GM21423 (cell line): ENCODE results near the gene TASOR2.

Experiments
- ATAC-seq: cut with Tn5 transposase; IDR thresholded peaks from one replicate; pipeline ENCODE4 v1.9.1; 2021; ENCODE audit warnings: mild to moderate bottlenecking, moderate library complexity; ENCODE audit not compliant: unreplicated experiment

Gene TASOR2

DNA sequence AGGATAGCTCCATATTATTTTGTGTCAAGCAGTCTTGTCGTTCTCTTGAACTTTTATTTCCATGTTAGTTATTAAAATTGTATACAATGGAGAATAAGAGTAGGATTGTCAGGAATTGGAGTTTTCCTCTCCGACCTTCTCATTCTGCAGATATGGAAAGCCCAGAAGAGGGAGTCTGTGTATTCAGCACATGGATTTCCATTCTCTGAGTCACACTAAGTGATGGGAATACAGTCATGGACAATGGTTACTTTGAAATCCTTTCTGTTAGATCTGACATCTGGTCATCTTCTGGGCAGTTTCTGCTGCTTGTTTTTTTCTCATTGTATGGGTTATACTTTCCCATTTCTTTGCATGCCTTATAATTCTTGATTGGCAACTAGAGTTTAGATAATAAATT, 5.0 kb upstream of the TASOR2 start:
- ATAC-seq, result no peak

DNA sequence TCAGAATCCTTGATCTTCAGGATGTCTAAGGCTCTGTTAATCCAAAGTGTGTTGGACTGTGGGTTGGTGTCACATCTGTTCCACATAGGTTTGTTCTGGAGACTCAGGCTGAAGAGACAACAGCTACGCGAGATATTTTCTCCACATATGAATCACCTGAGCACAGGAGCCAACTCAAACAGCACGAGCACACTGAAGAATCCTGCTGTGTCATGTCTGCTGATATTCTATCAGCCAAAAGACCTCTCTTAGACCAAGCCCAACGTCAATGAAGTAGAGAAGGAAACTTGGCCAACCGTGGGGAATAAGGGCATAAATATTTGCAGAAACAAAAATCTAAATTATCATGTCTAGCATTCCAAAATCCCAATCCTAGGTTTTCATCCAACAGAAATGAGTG, 2.7 kb upstream of the TASOR2 start:
- no peak for ATAC-seq

DNA sequence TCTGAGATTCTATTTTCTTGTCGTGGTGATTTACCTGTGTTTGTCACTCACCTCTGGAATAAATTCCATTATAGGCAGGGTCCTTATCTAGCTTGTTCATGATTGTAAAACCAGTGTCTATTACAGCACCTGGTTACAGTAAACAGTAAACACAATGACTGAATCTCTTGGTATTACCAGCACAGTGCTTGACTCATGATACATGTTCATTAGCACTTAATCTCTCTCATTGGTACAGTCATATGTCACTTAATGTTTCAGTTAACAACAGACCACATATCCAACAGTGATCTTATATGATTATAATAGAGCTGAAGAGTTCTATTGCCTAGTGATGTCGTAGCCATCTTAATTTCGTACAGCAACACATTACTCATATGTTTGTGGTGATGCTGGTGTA, 1.6 kb upstream of the TASOR2 start:
- no peak for ATAC-seq

DNA sequence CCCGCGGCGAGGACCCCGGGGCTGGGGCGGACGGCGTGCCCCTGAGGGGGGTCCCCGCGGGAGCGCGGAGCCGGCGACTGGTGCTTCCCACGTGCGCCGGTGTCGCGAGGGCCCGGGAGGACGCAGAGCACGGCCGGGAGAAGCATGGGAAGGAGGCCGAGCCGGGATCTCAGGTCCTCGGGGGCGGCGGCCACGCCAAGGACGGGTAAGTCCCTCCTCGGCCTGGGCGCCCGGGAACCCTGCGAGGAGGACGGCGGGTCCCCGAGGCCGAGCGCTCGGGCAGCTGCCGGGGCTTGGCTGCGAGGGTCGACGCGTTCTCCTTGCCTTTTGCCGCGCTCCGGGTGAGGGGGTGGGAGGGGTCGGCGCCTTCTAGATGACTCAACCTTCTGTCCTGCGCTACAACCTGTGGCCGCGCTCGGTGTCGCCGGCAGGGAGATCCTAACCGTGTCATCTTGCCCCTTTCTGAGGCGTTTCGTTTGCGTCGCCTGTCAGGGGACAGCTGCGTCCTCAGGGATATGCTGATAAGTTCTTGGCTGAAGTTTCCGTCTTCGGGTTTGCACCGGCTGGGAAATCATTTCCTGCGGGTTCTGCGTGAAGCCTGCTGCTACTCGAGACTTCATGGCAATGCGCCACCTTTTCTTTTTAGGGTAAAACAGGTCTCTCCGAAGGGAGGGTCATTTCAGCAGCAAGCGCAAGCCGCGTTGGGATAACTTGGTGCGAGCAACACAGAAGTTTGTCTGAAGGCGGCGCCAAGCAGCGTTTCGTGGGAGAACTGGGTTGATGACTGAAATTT, 529 bp downstream of the TASOR2 start:
- ATAC-seq, result peak; percentile 45

DNA sequence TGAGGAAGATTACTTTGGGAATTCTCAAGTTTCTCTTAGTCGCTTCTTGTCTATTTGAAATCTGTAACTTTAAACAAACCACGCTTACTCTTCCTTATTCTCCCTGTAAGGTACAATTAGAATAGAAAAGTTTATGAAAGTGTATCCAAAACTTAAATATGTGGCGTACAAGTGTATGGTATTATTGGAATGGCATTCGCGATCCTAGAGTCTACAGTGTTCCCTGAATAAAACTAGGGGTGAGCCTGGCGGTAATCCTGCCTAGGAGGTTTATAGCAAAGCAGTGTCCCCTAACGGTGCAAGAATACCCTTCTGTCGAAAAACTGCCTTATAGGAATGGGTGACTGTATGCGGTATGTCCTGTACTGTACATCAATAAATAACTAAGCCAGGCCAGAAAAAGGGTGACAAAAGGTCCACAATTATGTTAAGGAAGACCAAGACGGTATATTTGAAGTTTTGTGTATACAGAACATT, 1.2 kb downstream of the TASOR2 start:
- ATAC-seq, result no peak

DNA sequence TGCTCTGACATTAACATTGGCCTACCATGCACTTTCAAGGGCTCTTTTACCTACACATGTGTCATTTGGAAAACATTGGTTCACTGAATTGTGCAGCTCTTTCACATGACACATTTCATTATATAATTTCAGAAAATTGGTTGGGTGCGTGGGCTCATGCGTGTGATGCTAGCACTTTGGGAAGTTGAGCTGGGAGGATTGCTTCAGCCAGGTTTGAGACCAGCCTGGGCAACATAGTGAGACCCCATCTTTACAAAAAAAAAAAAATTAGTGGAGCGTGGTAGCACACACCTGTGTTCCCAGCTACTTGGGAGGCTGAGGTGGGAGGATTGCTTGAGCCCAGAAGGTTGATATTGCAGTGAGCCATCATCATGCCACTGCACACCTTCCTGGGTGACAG, 3.9 kb downstream of the TASOR2 start:
- no peak for ATAC-seq

DNA sequence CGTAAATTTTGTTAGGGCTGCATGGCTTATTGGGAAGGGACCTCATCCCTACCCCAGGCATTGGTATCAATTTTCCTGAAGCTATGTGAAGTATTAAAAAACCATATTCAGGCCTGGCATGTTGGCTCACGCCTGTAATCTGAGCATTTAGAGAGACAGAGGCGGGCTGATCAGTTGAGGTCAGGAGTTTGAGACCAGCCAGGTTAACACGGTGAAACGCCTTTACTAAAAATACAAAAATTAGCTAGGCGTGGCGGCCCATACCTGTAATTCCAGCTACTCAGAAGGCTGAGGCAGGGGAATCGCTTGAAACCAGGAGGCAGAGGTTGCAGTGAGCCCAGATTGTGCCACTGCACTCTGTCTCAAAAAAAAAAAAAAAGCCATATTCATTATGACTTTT, 7.1 kb downstream of the TASOR2 start:
- no peak for ATAC-seq

DNA sequence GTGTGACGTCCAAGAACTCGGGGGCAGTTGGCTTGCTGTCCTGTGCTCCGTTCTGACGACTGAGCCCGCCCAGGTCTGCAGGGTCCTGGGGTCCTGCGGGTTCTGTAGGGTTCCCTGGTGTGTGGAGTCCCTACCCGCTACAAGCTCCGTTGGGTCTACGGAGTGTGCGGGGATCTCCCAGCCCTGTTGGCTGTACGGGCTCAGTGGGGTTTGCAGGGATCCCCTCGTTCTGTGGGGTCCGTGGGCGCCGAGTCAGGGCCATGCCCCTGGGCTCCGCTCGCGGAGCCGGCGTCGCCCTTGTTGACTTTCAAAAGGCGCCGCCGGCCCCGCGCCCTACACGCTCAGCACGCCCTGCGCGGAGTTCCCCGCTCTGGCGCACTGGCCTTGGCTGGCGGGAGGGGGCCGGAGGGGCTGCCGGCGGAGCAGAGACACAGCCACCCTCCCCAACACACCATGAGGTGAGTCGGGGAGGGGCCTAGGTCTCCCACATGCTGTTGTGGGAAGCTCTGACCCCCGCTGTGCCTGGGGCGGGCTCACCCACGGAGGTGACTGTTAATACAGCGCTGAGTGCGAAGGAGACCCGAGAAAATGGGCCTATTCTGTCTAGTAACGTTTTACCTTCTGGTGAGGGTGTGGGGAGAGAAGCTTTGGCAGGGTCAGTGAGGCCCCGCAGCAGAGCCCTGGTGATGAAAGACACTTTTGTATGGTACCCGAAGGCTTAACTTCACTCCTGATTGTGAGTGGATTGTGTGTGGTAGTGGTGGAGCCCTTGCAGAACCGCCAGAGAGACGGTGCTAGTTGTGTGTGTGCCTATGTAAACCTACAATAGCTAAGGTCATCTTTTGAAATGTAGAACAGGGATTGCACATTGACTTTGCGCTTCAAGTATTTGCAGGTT, 8.1 kb downstream of the TASOR2 start:
- ATAC-seq, result peak; percentile 85

DNA sequence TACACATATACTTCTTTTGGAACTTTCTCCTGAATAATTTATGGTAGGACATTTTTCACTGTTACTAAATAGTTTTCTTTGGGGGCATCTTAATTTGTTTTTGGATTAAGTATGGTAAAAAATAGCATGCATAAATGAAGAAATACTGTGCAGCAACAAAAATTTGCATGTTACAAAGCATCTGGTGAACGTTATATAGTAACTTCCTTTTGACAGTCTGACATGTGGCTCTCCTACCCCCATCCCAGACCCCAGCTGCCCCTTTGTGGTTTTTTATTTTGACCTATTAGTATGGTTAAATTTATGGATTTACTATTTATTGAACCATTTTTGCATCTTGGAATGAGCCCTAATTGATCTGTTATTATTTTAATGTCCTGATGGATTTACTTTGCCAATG, 9.9 kb downstream of the TASOR2 start:
- no peak for ATAC-seq

DNA sequence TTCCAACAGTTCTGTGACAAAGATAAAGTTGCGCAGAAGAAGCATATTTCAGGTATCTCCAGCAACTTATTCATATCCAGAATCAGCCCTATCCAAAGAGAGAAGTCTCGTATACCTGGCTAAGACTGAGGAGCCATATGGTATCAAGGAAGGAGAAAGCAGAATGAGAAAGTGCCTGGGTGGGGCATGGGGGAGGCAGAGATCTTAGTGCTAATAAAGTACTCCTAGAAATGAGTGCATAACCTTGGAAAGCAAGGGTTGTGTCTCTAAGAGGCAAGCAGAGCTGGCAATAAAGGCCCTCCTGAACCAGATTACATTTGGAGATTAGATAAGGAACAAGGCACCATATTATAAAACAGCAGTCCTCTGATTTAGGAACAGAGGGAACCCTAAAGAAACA, 12.7 kb downstream of the TASOR2 start:
- no peak for ATAC-seq

DNA sequence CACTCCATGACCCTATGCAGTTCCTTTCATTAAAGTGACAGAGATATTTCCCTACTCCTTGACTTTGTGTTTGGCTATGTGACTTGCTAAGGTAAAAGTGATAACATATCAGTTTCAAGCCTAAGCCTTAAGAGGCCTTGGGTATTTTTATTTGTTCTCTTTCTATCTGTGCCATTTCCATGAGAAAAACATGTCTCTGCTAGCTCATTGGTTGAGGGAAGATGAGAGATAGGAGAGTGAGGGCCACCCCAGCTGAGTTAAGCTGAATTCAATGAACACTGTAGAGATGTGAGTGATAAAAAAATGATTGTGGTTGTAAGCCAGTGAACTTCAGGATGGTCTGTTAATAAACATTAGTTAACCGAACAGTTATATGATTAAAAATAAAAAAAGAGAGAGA, 13.4 kb downstream of the TASOR2 start:
- ATAC-seq, result no peak

DNA sequence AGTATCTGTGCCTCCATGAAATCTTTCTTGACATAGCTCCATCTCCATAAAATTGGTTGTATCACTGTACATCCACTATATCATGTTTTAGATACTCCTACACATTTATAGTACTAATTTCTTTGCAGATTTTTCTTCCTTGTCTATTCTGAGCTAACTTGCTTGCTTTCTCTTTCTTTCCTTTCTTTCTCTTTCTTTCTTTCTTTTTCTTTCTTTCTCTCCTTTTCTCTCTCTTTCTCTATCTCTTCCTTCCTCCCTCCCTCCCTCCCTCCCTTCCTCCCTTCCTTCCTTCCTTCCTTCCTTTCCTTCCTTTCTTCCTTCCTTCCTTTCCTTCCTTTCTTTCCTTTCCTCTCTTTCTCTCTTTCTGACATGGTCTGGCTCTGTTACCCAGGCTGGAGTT, 23.7 kb downstream of the TASOR2 start:
- ATAC-seq, result no peak

DNA sequence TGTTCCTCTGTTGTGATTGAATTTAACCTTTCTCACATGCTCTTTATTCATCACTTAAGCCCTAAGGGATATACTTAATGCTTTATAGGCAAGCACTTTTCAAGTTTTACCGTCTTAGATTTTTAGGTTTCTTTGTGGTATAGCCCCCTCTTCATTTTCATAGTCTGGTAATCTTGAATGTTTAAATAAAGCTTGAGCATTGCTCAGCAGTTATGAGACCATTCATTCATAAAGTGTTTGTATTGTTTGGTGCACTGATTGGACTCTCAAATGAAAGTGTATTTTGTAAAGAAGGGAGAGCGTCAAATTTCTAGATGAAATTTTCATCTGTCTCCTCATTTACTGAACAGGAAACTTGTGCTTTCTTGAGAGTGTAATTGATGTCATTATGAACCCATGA, 25.2 kb downstream of the TASOR2 start:
- no peak for ATAC-seq

DNA sequence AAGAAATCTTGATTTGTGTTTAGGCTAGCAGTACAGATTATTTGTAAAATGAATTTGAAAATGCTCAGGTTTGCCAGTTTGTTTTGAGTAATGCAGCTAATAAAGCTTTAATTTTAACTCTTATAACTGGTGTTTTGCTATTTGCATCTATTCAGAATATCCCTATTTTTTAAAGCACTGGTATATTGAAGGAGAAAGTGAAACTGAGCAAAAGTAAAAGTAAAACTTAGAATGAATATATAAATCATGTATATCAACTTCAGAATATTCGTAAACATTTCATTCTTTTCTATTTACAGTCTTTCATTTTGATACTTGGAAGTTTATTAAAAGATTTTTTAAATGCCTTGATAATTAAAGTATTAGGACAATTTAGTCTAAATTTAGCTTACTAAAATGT, 26.2 kb downstream of the TASOR2 start:
- no peak for ATAC-seq

DNA sequence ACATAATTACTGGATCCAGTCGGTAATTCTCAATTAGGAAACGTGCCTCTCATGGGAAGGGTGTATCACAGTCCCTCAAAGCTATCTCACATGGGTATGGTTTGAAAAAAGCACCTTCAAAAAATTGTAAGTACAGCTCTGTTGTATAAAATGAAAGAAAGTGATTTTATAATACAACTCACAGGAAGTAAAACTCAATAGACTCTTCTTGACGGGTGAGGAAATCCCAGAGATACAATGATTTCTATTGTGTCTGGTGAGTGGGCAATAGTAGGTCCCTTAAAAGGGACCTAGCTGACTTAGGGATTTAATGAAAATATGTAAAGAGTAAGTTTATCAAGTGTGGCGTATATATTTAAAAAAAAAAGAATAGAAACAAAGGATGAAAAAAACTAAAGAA, 27.0 kb downstream of the TASOR2 start:
- ATAC-seq, result no peak

DNA sequence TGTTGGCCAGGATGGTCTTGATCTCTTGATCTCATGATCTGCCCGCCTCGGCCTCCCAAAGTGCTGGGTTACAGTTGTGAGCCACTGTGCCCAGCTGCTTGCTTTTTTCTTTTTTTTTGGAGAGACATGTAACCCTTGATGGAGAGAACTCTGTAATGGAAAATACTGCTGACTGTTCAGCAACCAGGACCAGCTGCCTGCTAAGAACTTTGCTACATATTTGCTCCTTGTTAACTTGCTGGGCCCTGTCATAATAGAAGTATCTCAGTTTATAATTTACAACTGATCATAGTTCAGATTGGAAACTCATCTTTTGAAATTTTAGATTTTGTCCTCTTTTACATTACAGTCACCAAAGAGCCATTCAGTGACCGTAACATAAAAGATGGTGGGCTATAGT, 34.9 kb downstream of the TASOR2 start:
- ATAC-seq, result no peak

DNA sequence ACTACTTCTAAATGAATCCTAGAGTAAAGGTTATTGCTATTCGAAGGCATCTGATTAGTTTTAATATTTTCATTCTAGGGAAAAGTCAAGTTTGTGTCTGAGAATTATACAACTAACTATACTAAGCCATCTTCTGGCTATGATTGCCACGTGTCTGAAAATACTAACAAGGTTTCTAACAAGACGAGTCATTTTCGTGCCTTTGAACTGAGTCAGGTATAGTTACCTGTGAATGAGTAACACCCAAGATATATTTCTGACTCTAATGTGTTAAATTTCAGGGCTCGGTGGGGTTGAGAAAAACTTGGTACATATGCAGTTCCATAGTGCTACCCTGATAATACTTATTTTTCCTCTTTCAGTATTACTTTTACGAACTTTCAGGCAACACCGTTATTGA, 35.5 kb downstream of the TASOR2 start:
- ATAC-seq, result no peak

DNA sequence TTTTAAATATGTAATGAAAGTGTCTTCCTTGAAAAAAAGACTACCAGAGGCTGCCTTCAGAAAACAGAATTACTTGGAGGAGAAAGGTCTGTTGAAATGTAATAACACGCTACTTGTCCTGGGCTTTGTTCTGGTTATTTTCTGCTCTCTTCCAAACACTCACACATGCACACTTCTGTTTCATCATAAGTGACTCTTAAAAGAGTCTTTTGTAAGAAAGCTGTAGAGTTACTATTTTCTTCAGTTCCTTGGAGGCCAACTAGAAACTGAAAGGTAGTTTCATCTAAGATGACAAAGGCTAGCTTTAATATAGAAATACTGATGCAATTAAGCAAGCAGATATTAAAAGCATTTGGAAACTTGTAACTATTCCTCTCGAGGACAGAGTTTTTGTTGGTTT, 39.1 kb downstream of the TASOR2 start:
- ATAC-seq, result no peak

DNA sequence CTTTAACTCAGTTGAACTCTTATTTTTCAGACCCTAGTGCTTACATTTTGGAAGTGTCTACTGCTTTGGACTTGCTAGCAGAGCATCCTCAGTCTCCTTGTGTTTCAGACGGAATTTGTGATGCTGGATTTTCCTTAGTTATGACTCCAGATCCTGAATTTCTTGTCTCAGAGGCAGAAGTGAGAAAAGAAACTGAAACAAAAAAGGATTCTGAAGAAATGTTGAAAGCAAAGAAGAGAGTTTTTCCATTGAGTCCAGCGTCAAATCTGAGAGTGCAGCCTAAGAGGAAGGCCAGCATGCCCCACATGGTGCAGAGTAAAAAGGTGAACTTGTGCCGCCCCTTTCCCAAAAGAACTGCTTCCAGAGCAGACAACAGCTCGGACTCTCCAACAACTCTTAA, 46.1 kb downstream of the TASOR2 start:
- ATAC-seq, result no peak

DNA sequence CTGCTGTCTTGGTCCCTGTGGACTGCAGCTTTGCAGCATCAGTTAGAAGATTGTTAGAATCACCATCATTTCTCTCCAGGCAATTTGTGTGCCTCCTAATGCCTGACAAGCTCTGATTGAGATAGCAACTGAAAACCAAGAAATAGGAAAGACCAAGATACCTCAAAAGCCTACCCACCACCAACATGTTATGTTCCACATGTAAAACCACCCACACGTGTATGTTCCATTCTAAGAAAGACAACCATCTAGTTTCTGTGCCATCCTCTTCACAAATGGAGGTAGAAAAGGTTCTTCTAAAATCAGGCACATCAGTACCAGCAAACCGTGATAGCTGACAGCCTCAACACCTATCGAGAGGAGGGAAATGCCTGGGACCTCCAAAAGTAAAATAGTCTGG, 46.9 kb downstream of the TASOR2 start:
- ATAC-seq, result no peak

DNA sequence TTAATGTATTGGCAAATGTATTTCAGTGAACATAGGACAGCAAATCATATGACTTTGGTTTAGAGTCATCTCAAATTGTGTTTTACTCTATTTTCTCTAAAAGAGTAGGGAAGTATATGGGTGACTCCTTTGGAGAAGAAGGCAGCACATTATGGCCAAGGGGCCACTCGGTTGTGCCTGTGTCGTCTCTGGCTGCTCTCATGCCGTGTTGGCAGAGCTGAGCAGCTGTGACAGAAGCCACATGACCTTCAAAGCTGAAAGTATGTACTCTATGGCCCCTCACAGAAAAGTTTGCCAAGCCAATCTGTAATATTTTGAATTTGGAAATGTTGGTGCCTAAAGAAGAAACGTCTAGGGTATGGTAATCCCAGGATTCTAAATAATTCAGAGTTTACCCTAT, 47.5 kb downstream of the TASOR2 start:
- ATAC-seq, result no peak
